Upper lobe of left lung (tissue), 4 donors: Measurements from ENCODE around the gene KLHL30.

Experiments
- CTCF ChIP-seq, 6 experiments: fragments of 450-650 bp in 4 of 6; fragments of 200-600 bp in 2 of 6; sonication (generic) in 2 of 6; IDR thresholded peaks; one replicate each; pipeline ENCODE4 v1.5.1; 2016 to 2019; ENCODE audit warnings: antibody characterized with exemption in 6 of 6
- POLR2A ChIP-seq, 4 donors: fragments of 450-650 bp; IDR thresholded peaks; one replicate each; pipeline ENCODE4 v1.5.1; 2016 to 2017; ENCODE audit warnings: antibody characterized with exemption in 4 of 4, mild to moderate bottlenecking in 2 of 4
- POLR2AphosphoS5 ChIP-seq, 2 donors: sonication (generic); formaldehyde crosslinking; IDR thresholded peaks; one replicate each; pipeline ENCODE4 v1.5.1; 2017; ENCODE audit warnings: antibody characterized with exemption in 2 of 2

GRCh38 chr2:238161291-238162051 is 23.0 kb downstream of the KLHL30 start:
- TF ChIP-seq POLR2A (IDR thresholded peaks at IDR 0.05): no peak
- no peak for TF ChIP-seq CTCF (IDR thresholded peaks at IDR 0.05)
- TF ChIP-seq POLR2AphosphoS5 (IDR thresholded peaks at IDR 0.05): no peak
